NB4 (cell line): ENCODE data around the gene HGFAC.

Source experiments
- MYC ChIP-seq: IDR thresholded peaks from 2 replicates; pipeline ENCODE4 v1.6.1; 2011; ENCODE audit warnings: low read depth, low read length
- POLR2A ChIP-seq: IDR thresholded peaks from 2 replicates; pipeline ENCODE4 v1.6.1; 2011; ENCODE audit warnings: mild to moderate bottlenecking; ENCODE audit not compliant: insufficient read length; ENCODE audit errors: extremely low read depth
- TF ChIP-seq, protein P1 (sequence below): IDR thresholded peaks from one replicate; pipeline ENCODE4 v1.5.1; 2012; ENCODE audit warnings: low read depth, low read length
- TF ChIP-seq, protein P2 (sequence below): IDR thresholded peaks from 2 replicates; pipeline ENCODE4 v1.6.1; 2011; ENCODE audit warnings: low read depth, low read length

DNA sequence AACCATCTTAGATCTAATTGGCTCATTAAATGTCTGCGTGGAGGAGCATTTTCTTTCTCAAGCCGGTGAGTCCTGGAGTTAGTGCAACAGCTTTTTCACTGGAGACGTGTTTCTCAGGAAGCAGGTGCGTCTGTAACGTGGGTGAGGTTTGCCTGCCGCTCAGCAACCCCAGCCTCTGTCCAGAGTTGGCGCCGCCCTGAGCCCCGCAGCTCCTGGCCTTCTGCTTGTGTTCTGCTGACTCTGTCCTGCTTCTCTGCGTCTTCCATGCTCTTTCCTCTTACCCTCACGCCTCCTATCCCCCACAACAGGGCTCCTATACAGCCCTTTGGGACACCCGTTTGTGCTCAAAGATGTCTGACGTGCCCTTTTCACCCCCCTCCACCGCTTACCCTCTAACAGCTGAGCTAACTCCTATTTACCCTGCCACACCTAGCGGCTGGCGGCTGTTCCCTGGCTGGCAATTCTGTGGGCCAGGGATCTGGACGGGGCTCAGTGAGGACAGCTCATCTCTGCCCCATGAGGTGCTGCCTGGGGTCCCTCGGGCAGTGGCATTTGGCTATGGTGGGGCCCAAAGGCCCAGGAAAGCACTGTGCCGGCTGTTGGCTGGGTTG is 40.1 kb downstream of the HGFAC start:
- TF ChIP-seq, protein P1, sequence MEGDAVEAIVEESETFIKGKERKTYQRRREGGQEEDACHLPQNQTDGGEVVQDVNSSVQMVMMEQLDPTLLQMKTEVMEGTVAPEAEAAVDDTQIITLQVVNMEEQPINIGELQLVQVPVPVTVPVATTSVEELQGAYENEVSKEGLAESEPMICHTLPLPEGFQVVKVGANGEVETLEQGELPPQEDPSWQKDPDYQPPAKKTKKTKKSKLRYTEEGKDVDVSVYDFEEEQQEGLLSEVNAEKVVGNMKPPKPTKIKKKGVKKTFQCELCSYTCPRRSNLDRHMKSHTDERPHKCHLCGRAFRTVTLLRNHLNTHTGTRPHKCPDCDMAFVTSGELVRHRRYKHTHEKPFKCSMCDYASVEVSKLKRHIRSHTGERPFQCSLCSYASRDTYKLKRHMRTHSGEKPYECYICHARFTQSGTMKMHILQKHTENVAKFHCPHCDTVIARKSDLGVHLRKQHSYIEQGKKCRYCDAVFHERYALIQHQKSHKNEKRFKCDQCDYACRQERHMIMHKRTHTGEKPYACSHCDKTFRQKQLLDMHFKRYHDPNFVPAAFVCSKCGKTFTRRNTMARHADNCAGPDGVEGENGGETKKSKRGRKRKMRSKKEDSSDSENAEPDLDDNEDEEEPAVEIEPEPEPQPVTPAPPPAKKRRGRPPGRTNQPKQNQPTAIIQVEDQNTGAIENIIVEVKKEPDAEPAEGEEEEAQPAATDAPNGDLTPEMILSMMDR = no peak
- TF ChIP-seq POLR2A (no peak), MYC (no peak)
- TF ChIP-seq, protein P2, sequence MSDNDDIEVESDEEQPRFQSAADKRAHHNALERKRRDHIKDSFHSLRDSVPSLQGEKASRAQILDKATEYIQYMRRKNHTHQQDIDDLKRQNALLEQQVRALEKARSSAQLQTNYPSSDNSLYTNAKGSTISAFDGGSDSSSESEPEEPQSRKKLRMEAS = no peak
